ENCODE results near the gene MYO1G. TPM values are rescaled to one million over a fixed set of nuclear protein-coding genes. Genes with fewer than 3 reads are reported as not detected.

Gene MYO1G
- total and polyA plus RNA-seq, 2 experiments from 2014 or later = 0.21 to 0.78 TPM

DNA sequence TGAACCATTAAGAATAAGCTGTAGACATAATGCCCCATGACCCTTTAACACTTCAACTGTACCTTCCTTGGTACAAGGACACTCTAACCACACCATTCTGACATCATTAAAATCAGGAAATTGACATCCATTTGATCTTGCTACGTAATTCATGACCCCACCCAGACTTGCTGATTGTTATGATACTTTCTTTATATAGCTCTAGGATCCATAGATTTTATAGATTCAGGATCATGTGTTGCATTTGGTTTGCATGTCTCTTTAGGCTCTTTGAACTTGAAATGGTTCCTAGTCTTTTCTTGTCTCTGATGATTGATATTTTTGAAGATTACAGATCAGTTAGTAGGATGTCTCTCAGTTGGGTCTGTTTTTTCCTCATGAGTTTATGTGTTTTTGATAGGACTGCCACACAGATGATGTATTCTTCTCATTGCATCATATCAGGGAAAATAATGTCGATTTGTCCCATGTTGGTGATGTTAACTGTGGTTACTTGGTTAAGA, 34.7 kb upstream of the MYO1G start:
- Histone ChIP-seq H3K9me3 (ENCODE audit: low read depth) (no peaks in the 10 kb centered on the region), H3K4me1 (ENCODE audit: low read depth) (no peaks in the 10 kb centered on the region), H3K27me3 (no peaks in the 10 kb centered on the region), H3K27ac (no peak overlapping the region), H3K36me3 (no peaks in the 10 kb centered on the region), H3K4me3 (no peak overlapping the region)
- DNase-seq (ENCODE audit: low read depth in 1 of 2, low spot score in 1 of 2) = no peak
- TF ChIP-seq, protein P1, sequence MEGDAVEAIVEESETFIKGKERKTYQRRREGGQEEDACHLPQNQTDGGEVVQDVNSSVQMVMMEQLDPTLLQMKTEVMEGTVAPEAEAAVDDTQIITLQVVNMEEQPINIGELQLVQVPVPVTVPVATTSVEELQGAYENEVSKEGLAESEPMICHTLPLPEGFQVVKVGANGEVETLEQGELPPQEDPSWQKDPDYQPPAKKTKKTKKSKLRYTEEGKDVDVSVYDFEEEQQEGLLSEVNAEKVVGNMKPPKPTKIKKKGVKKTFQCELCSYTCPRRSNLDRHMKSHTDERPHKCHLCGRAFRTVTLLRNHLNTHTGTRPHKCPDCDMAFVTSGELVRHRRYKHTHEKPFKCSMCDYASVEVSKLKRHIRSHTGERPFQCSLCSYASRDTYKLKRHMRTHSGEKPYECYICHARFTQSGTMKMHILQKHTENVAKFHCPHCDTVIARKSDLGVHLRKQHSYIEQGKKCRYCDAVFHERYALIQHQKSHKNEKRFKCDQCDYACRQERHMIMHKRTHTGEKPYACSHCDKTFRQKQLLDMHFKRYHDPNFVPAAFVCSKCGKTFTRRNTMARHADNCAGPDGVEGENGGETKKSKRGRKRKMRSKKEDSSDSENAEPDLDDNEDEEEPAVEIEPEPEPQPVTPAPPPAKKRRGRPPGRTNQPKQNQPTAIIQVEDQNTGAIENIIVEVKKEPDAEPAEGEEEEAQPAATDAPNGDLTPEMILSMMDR (IDR thresholded peaks at IDR 0.05; ENCODE audit: low read depth, low read length) = no peak

DNA sequence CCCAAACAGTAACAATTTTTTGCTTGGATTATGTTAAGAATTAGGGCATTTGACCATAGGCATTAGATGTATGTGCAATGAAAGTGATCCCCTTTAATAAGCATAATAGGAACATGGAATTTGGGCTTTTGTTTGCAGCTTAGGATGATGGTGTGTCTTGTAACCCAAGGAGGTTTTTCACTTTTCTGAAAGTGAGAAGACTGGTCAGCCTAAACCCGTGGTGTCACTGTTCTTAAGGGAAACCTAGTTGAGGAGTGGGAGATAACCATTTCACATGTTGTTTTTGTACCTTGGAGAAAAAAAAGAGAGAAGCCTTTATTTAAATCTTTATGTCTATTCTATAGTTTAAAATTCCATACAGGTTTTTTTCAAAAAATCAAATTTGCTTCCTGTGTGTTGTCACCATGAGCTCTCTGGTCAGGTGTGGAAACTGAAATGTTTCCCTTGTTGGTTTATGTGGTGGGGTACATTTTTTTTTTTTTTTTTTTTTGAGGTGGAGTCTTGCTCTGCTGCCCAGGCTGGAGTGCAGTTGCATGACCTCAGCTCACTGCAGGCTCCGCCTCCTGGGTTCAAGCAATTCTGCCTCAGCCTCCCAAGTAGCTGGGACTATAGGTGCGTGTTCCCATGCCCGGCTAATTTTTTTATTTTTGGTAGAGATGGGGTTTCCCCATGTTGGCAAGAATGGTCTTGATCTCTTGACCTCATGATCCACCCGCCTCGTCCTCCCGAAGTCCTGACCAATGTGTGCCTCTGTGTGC, 28.9 kb upstream of the MYO1G start:
- Histone ChIP-seq H3K4me3 (no peak overlapping the region), H3K9me3 (ENCODE audit: low read depth) (no peaks in the 10 kb centered on the region)

DNA sequence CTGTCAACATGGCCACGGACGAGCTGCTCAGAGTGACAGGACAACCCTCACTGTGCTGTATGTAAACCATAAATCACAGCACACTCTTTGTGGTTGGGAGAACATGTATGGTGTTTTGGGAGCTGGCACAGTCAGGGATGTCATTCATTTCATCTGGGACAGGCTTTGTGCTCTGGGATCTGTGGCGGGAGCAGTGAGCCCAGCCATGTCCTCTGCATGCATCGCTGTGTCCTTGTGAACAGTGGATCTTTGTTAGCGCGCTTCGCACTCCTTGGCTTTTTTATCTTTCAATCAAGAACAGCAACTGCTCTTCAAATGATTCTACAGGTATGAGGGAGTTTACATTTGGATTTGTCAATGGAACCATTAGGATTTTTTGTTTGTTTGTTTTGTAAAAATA, 28.3 kb upstream of the MYO1G start:
- H3K9me3 ChIP-seq (ENCODE audit: low read depth) = no peaks in the 10 kb centered on the region
- H3K4me3 ChIP-seq = no peak overlapping the region
- peaks cover 3% of the 10 kb centered on the region for H3K36me3 ChIP-seq
- H3K27ac ChIP-seq = no peak overlapping the region
- TF ChIP-seq, protein P1 (IDR thresholded peaks at IDR 0.05; ENCODE audit: low read depth, low read length) = no peak
- H3K4me1 ChIP-seq (ENCODE audit: low read depth) = no peaks in the 10 kb centered on the region
- DNase-seq (ENCODE audit: low read depth in 1 of 2, low spot score in 1 of 2) = no peak
- H3K27me3 ChIP-seq = no peaks in the 10 kb centered on the region

More for the DNA sequence above, 28.9 kb upstream of the MYO1G start:
- no peak overlapping the region for H3K27ac ChIP-seq
- TF ChIP-seq, protein P1 (IDR thresholded peaks at IDR 0.05; ENCODE audit: low read depth, low read length) = no peak
- H3K27me3 ChIP-seq = no peaks in the 10 kb centered on the region
- peaks cover 3% of the 10 kb centered on the region for H3K36me3 ChIP-seq
- no peaks in the 10 kb centered on the region for H3K4me1 ChIP-seq (ENCODE audit: low read depth)
- DNase-seq (ENCODE audit: low read depth in 1 of 2, low spot score in 1 of 2) = no peak

DNA sequence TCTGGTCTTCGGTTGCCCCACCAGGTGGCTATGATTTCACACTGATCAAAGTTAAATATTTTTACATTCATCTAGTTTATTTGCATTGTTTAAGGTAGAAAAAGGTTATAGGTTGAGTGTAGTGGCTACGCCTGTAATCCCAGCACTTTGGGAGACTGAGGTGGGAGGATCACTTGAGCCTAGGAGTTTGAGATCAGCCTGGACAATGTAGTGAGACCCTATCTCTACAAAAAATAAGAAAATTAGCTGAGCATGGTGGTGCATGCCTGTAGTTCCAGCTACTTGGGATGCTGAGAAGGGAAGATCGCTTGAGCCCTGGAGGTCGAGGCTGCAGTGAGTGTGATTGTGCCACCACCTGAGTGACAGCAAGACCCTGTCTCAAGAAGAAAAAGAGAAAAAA, 25.0 kb upstream of the MYO1G start:
- TF ChIP-seq, protein P1 (IDR thresholded peaks at IDR 0.05; ENCODE audit: low read depth, low read length) = no peak
- H3K9me3 ChIP-seq (ENCODE audit: low read depth) = no peaks in the 10 kb centered on the region
- H3K27me3 ChIP-seq = no peaks in the 10 kb centered on the region
- DNase-seq (ENCODE audit: low read depth in 1 of 2, low spot score in 1 of 2) = no peak
- no peak overlapping the region for H3K4me3 ChIP-seq
- H3K4me1 ChIP-seq (ENCODE audit: low read depth) = peaks cover 7% of the 10 kb centered on the region
- H3K27ac ChIP-seq = no peak overlapping the region
- peaks cover 3% of the 10 kb centered on the region for H3K36me3 ChIP-seq

DNA sequence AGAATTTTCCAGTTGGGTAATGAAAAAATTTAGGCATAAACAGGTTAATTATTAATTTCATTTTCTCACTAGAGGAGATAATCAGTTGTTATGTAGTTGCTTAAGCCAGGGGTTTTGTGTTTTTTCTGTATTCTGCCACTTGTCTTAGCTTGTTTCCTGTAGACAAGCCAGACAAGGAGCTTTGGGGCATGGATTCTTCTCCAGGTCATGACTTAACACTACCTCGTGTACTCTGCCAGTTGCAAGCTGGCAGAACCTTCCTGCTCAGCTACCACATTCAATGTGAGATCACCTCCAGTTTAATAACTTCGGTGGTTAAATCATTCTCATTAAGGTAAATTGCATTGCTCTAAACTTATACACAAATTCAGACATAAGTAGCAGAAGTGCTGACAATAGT, 23.0 kb upstream of the MYO1G start:
- TF ChIP-seq, protein P1 (IDR thresholded peaks at IDR 0.05; ENCODE audit: low read depth, low read length) = no peak
- H3K4me3 ChIP-seq = no peak overlapping the region

More for the DNA sequence above, 23.0 kb upstream of the MYO1G start:
- H3K27me3 ChIP-seq = no peaks in the 10 kb centered on the region
- H3K27ac ChIP-seq = no peak overlapping the region
- H3K9me3 ChIP-seq (ENCODE audit: low read depth) = no peaks in the 10 kb centered on the region
- DNase-seq (ENCODE audit: low read depth in 1 of 2, low spot score in 1 of 2) = no peak
- peaks cover 2% of the 10 kb centered on the region for H3K36me3 ChIP-seq
- H3K4me1 ChIP-seq (ENCODE audit: low read depth) = peaks cover 7% of the 10 kb centered on the region
